CD4-positive, alpha-beta T cell (primary cell): Measurements from ENCODE around the gene WDR90. TPM values are rescaled to one million over a fixed set of nuclear protein-coding genes. Genes with fewer than 3 reads are reported as not detected.

Experiments used
- ATAC-seq: fragments of 200-7000 bp; cut with Tn5 transposase; one replicate; pipeline ENCODE4 v1.10.0; 2022; ENCODE audit warnings: mild to moderate bottlenecking; ENCODE audit not compliant: poor library complexity
- CTCF ChIA-PET: fragments of 350-600 bp; sonication (Branson Sonifier 250); formaldehyde crosslinking; loops from one replicate; lab custom pipeline; 2021; ENCODE audit warnings: antibody characterized with exemption, inconsistent platforms; lab: Charles Lee
- POLR2A ChIA-PET: fragments of 350-600 bp; sonication (Branson Sonifier 250); formaldehyde crosslinking; loops from one replicate; lab custom pipeline; 2021; ENCODE audit warnings: antibody characterized with exemption, inconsistent platforms; lab: Charles Lee
- DNase-seq, 14 experiments: peaks; one replicate each; pipeline ENCODE4 v3.0.0-alpha.2; 2013 to 2020; ENCODE audit warnings: mixed read lengths in 2 of 14
- H3K27ac ChIP-seq, 2 donors: one replicate each; pipeline versions ENCODE4 v1.5.1 to v1.7.0; 2013; ENCODE audit warnings: low read length in 2 of 2, low read depth in 1 of 2, mild to moderate bottlenecking in 1 of 2
- H3K27me3 ChIP-seq, 2 experiments: 1 replicate in 1 of 2; 2 replicates in 1 of 2; pipeline versions ENCODE4 v1.6.1 to v1.7.0; 2013; ENCODE audit warnings: low read length in 2 of 2, control low read depth in 1 of 2, mild to moderate bottlenecking in 1 of 2, moderate library complexity in 1 of 2; ENCODE audit not compliant: insufficient read depth in 2 of 2, control insufficient read depth in 1 of 2
- H3K36me3 ChIP-seq: one replicate; pipeline ENCODE4 v1.6.1; 2013; ENCODE audit warnings: low read length, control low read depth; ENCODE audit not compliant: insufficient read depth
- H3K4me1 ChIP-seq: one replicate; pipeline ENCODE4 v1.6.1; 2013; ENCODE audit warnings: low read length, control low read depth; ENCODE audit not compliant: insufficient read depth
- H3K4me3 ChIP-seq: one replicate; pipeline ENCODE4 v1.5.1; 2013; ENCODE audit warnings: mild to moderate bottlenecking, low read length, moderate library complexity
- H3K9me3 ChIP-seq, 2 experiments: 1 replicate in 1 of 2; 2 replicates in 1 of 2; pipeline versions ENCODE4 v1.6.1 to v1.7.0; 2013; ENCODE audit warnings: low read length in 2 of 2, mild to moderate bottlenecking in 2 of 2, control low read depth in 1 of 2, moderate library complexity in 1 of 2; ENCODE audit not compliant: control insufficient read depth in 1 of 2, insufficient read depth in 1 of 2
- H3K27ac Mint-ChIP-seq: one replicate; pipeline ENCODE4 v1.8.0; 2020; ENCODE audit warnings: mixed read lengths
- H3K27me3 Mint-ChIP-seq: one replicate; pipeline ENCODE4 v1.8.0; 2021; ENCODE audit warnings: mixed read lengths
- H3K36me3 Mint-ChIP-seq: one replicate; pipeline ENCODE4 v1.8.0; 2021; ENCODE audit warnings: low read depth, mixed read lengths
- H3K4me1 Mint-ChIP-seq: one replicate; pipeline ENCODE4 v1.8.0; 2021; ENCODE audit warnings: low read depth, mixed read lengths
- H3K4me3 Mint-ChIP-seq: one replicate; pipeline ENCODE4 v1.8.0; 2020; ENCODE audit warnings: mild to moderate bottlenecking, mixed read lengths
- H3K9me3 Mint-ChIP-seq: one replicate; pipeline ENCODE4 v1.8.0; 2020; ENCODE audit warnings: mixed read lengths
- intact Hi-C, 2 experiments: fragments of 100-400 bp; cut with DNase I in 1 of 2; cut with micrococcal nuclease in 1 of 2; formaldehyde crosslinking; loops; one replicate each; pipeline versions ENCODE4 v1.15.1 to v1.9.0; 2023 to 2025; cut with DNase I, micrococcal nuclease
- total RNA-seq, 174 experiments: library from RNA in 2 of 174; stranded (reverse) in 2 of 174; gene quantifications; one replicate each; pipeline ENCODE4 v1.2.3 and lab custom pipeline; 2021 to 2026
- TF ChIP-seq, protein P1 (sequence below): fragments of 200-600 bp; IDR thresholded peaks from one replicate; pipeline ENCODE4 v1.8.0; 2022; ENCODE audit warnings: antibody characterized with exemption, mild to moderate bottlenecking

WDR90 gene
- total RNA-seq, 2 experiments from 2014 or later = 8.1 to 10.3 TPM

DNA sequence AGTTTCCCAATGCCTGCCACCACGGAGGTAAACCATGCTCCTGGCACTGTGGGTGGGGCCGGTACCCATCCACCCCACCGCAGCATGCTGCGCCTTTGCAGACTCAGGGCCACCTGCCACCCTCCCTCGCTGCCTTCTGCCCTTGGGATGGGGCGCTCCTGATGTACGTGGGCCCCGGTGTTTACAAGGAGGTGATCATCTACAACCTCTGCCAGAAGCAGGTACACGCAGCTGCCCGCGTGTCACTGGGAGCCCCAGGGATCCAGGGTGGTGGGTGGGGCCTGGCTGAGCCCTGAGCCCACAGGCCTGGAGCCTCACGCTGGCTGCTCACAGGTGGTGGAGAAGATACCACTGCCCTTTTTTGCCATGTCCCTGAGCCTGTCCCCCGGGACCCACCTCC, 17.4 kb downstream of the WDR90 start:
- CTCF ChIA-PET = no interaction called here
- no peak overlapping the region for H3K4me3 ChIP-seq
- no peak for ATAC-seq
- no peak overlapping the region for H3K27ac ChIP-seq
- no peak overlapping the region for H3K4me3 Mint-ChIP-seq
- TF ChIP-seq, protein P1, sequence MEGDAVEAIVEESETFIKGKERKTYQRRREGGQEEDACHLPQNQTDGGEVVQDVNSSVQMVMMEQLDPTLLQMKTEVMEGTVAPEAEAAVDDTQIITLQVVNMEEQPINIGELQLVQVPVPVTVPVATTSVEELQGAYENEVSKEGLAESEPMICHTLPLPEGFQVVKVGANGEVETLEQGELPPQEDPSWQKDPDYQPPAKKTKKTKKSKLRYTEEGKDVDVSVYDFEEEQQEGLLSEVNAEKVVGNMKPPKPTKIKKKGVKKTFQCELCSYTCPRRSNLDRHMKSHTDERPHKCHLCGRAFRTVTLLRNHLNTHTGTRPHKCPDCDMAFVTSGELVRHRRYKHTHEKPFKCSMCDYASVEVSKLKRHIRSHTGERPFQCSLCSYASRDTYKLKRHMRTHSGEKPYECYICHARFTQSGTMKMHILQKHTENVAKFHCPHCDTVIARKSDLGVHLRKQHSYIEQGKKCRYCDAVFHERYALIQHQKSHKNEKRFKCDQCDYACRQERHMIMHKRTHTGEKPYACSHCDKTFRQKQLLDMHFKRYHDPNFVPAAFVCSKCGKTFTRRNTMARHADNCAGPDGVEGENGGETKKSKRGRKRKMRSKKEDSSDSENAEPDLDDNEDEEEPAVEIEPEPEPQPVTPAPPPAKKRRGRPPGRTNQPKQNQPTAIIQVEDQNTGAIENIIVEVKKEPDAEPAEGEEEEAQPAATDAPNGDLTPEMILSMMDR = no peak
- H3K4me1 ChIP-seq = peaks cover 31% of the 10 kb centered on the region
- no peaks in the 10 kb centered on the region for H3K9me3 Mint-ChIP-seq
- H3K36me3 Mint-ChIP-seq = peaks cover 6% of the 10 kb centered on the region
- no peak overlapping the region for H3K27ac Mint-ChIP-seq
- peaks cover 19% of the 10 kb centered on the region for H3K36me3 ChIP-seq
- no peaks in the 10 kb centered on the region for H3K27me3 ChIP-seq
- no peak for DNase-seq
- no peaks in the 10 kb centered on the region for H3K27me3 Mint-ChIP-seq
- POLR2A ChIA-PET = interaction anchor here (1.9 kb wide), 2 partner anchors 14 to 29 kb away, joined by 12 to 17 read pairs; partner anchors contain the start of gene STUB1
- H3K9me3 ChIP-seq = no peaks in the 10 kb centered on the region
- H3K4me1 Mint-ChIP-seq = peaks cover 6% of the 10 kb centered on the region
- intact Hi-C loops = no loop called here

DNA sequence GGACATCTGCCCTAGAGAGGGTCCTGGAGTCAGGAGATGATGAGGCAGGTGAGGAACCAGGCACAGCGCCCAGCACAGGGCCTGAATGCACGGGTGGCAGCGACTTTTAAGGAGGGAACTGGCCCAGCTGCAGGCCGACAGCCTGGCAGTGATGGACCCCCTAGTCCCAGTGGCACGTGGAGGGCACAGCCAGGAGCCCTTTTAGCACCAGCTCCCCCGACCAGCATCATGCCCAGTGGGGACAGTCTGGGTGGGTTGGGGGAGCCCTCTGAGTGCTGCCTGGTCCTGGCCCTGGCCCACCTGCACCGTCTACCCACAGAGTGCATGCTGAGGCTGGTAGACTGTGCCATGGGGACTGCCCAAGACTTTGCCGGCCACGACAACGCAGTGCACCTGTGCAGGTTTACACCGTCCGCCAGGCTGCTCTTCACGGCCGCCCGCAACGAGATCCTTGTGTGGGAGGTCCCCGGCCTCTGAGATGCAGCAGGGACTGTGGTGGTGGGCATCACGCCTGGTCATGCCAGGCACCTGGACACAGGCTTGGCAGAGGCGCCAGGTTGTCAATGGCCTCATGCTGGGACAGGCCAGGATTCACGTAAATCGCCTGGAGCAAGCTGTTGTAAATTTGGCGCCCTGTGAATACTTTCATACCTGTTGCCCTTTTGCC, 18.1 kb downstream of the WDR90 start:
- Histone ChIP-seq H3K27ac (peak overlapping the region; percentile 14 to 56), H3K9me3 (no peaks in the 10 kb centered on the region), H3K4me1 (peaks cover 30% of the 10 kb centered on the region), H3K27me3 (no peaks in the 10 kb centered on the region), H3K4me3 (peak overlapping the region; percentile 63), H3K36me3 (peaks cover 24% of the 10 kb centered on the region)
- TF ChIP-seq, protein P1 = no peak
- ATAC-seq (no peak), DNase-seq (no peak)
- ChIA-PET CTCF (interaction anchor here (0.6 to 1.3 kb wide), 4 partner anchors 19 to 1800 kb away, joined by 3 to 6 read pairs (median 4); no protein-coding TSS in a partner anchor), POLR2A (interaction anchor here (0.7 to 2.0 kb wide), 12 partner anchors 9 to 315 kb away, joined by 3 to 17 read pairs (median 6); partner anchors contain the start of genes AXIN1, JMJD8, METTL26 and PIGQ)
- Mint-ChIP-seq H3K27me3 (no peaks in the 10 kb centered on the region), H3K4me3 (peak overlapping the region; percentile 83), H3K36me3 (peaks cover 6% of the 10 kb centered on the region), H3K27ac (peak overlapping the region; percentile 75), H3K9me3 (no peaks in the 10 kb centered on the region), H3K4me1 (peaks cover 6% of the 10 kb centered on the region)
- intact Hi-C loops = no loop called here

DNA sequence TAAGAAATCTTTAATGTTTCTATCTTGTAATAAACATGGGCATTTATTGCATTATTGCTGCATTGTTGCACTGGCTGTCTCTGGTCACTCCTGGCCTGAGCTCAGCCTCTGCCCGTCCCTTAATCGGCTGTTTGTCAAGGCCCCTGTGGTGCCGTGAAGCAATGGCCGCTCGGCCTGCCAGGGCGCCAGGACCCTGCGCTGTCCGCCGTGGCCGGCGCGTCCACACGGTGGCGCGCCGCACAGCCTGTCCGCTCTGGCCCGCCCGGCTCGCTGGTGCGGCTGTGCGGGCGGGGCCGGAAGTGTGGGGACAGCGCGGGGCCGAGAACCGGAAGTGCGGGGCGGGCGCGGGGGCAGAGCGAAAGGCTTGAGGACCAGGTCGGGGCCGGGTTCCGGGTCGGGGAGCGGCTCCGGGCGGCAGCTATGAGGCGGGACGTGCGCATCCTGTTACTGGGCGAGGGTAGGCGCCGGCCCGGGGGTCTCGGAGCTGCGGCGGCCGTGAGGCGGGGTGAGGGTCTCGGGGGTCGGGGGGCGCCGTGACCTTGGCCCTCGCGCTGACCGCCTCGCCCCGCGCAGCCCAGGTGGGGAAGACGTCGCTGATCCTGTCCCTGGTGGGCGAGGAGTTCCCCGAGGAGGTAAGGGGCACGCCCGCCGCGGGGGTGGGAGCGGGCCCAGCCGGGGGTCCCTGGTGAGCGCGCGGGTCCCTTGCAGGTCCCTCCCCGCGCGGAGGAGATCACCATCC, 18.8 kb downstream of the WDR90 start, which contains the start of gene RHOT2:
Gene RHOT2 (plus strand): TSS at position 353 of the 739 bp plus-strand sequence. CDS start 68 bp downstream, at position 421.
- Histone ChIP-seq H3K4me3 (peak within 1 kb of the TSS; percentile 63), H3K9me3 (no peaks in the 10 kb centered on the region), H3K27ac (peak within 1 kb of the TSS; percentile 28 to 56), H3K36me3 (peaks cover 31% of the 10 kb centered on the region), H3K27me3 (no peaks in the 10 kb centered on the region), H3K4me1 (peaks cover 30% of the 10 kb centered on the region)
- TF ChIP-seq, protein P1 = peak; percentile 67
- Mint-ChIP-seq H3K4me1 (peaks cover 6% of the 10 kb centered on the region), H3K4me3 (peak within 1 kb of the TSS; percentile 83), H3K9me3 (no peaks in the 10 kb centered on the region), H3K36me3 (peaks cover 9% of the 10 kb centered on the region), H3K27ac (peak within 1 kb of the TSS; percentile 75), H3K27me3 (no peaks in the 10 kb centered on the region)
- ChIA-PET POLR2A (interaction anchor here (0.7 to 2.0 kb wide), 12 partner anchors 8 to 316 kb away, joined by 3 to 17 read pairs (median 6); partner anchors contain the start of genes AXIN1, JMJD8, METTL26 and PIGQ), CTCF (interaction anchor here (0.6 to 1.3 kb wide), 7 partner anchors 11 to 1800 kb away, joined by 3 to 6 read pairs (median 3); no protein-coding TSS in a partner anchor)
- ATAC-seq = peak; percentile 92
- peak; percentile 80 to 96 (median 92) for DNase-seq
- intact Hi-C loops = no loop called here
